GM19438 (cell line): ENCODE measurements around the gene MYO7B.

Experiments
- ATAC-seq: cut with Tn5 transposase; IDR thresholded peaks from one replicate; pipeline ENCODE4 v1.9.1; 2021; ENCODE audit warnings: low read depth; ENCODE audit not compliant: unreplicated experiment

MYO7B gene

DNA sequence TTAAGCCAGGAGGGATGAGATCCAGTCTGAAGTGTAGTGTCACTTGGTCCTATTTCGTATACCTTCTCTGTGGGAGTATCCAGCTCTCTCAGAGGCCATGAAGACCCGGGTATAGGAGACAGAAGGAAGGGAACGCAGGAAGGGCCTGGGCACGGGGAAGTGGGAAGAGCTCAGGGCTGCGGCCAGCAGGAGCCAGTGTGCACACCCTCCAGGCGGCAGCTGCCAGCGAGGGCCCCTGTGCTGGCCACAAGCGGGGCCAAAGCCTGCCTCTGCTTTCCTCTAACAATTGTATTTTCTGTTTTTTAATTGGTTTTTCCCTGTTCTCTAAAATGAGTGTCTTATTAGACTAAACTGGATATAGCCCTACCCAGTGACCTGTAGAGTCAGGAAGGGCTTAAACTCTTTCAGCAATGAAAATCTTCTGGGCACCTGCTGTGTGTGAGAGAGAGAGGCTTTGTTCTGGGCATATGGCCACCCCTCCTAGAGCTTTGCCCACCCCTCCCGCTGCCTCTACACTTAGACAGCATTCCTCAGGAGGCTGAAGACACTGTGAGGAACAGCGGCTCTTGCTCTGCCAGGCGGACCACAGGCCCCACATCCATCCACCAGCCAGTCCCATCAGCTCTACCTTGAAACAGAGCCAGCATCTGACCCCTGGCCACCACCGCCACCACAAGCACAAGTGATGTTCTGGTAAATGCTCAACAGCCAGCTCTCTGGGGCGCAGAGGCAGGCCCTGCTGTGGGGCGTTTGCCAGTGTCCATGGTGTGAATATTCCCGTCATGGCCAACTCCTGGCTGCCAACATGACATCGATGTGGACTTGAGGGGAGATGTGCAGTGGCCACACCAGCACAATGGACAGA is 120.0 kb downstream of the MYO7B start:
- ATAC-seq = no peak

DNA sequence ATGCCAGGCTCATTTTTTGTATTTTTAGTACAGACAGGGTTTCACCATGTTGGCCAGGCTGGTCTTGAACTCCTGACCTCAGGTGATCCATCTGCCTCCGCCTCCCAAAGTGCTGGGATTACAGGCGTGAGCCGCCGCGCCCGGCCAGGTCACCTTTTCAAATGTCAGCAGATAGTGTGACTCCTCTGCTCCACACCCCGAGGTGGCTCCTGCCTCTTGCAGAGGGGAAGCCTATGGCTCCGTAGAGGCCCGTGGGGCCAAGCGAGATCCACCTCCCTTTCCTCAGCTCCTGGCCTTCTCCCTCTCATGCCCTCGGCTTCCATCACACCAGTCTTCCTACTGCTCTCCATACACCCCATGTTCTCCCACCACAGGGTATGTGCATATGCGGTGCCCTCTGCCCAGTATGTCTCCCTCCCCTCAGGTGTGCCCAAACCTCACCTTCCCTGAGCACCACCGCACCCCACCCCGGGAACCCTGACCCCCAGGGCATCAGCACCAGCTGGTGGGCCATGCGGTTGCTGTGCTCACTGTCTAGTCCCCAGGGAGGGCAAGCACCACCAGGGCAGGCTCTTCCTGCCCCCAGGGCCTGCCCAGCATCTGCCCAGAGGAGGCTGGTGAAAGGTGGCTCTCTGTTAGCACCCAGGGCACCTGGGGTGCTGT is 121.2 kb downstream of the MYO7B start:
- ATAC-seq = no peak

DNA sequence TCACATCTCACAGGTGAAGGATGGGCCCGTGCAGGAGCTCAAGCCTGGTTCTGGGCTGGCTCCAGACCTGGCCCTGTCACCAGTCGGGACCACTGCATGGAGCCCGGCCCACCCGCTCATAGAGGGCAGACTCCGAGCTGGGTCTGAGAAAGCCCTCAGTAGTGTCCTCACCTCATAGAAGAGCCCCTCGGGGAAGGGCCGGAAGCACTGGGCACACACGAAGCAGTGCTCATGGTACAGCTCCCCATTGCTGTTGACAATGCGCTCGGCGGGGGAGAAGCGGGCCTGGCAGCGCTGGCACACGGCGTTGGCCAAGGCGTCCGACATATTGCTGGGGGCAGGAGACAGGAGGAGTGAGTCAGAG is 121.7 kb downstream of the MYO7B start:
- no peak for ATAC-seq

DNA sequence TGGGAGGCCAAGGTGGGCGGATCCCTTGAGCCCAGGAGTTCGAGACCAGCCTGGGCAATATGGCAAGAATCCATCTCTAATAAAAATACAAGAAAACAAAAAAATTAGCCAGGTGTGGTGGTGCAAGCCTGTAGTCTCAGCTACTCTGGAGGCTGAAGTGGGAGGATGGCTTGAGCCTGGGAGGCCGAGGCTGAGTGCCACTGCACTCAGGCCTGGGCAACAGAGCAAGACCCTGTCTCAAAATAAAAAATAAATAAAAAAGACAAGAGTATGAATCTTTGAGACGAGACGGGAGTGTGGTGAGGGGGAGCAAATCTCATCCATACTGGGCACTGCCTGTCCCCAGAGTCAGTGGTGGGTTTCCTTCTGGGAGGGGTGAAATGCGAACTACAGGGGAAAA is 122.7 kb downstream of the MYO7B start:
- no peak for ATAC-seq

DNA sequence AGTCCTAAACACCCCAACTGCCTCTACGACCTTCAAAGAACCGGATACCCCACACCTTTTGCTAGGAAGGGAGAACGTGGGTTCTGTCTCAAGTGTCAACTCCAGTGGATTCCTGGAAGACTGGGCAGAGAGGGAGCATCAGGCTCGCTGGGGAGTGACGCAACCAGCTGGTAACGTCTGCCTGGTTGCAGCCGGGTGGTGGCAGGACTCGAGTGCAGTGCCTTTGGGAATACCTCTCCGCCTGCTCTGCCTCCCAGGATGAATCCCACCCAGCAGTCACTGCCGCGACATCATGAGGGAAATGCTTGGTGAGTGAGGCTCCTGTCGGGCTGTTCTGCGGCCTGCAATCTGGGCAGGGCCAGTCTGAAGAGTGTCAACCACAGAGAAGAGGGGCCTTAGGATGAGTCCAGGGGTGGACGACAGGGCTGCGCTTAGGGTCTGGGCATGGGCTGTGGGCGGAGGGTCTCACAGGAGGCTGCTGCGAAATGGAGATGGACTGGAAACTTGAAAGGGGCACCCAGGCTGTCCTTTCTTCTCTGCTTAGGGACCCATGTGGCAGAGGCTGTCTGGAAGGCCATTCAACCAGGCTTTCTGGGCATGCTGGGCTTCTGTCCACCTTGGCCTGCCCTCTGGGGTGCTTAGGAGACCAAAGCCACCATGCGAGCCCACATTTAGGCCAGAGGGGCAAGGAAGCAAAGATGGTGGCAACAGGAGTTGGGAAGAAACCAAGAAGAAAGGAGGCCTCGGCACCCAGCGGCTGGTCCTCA is 123.3 kb downstream of the MYO7B start:
- ATAC-seq = no peak

DNA sequence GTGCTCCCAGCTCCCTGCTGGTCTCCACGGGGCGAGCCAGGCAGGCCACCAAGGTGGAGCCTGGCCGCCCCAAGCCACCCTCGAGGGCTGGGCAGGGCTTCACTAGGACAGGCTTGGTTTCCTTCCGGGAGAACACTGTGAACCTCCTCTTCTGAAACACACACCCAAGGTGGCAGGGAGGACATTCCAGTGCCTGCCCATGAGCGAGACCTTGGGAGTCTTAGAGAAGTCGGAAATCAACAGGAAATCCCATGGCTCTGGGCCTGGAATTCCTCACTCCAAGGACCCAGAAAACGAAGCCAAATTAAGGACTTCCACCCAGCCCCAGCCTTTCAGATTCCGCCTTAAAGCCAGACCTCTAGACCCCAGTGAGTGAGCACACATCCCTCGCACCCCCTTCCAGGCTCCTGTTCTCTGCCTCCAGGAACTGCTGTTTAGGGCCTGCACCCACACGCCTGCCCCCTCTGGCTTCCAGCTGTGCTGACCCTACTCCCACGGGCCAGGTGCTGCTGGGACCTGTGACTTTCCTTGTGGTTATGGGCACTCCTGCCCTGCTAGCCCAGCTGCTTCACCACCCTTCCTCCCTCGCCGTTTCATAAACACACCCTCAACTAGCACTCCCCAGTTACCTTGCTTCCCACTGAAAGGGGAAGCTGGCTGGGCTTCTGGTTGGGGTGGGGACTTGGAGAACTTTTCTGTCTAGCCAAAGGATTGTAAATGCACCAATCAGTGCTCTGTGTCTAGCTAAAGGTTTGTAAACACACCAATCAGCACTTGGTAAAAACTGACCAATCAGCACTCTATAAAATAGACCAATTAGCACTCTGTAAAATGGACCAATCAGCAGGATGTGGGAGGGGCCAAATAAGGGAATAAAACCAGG is 124.2 kb downstream of the MYO7B start:
- no peak for ATAC-seq

DNA sequence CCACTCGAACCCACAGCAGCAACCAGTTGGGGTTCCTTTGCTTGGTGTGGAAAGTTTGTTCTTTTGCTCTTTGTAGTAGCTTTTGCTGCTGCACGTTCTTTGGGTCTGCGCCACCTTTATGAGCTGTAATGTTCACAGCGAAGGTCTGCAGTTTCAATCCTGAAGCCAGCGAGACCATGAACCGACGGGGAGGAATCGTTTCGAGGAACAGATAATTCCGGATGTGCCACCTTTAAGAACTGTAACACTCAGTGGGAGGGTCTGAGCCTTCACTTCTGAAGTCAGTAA is 124.8 kb downstream of the MYO7B start:
- ATAC-seq = no peak

DNA sequence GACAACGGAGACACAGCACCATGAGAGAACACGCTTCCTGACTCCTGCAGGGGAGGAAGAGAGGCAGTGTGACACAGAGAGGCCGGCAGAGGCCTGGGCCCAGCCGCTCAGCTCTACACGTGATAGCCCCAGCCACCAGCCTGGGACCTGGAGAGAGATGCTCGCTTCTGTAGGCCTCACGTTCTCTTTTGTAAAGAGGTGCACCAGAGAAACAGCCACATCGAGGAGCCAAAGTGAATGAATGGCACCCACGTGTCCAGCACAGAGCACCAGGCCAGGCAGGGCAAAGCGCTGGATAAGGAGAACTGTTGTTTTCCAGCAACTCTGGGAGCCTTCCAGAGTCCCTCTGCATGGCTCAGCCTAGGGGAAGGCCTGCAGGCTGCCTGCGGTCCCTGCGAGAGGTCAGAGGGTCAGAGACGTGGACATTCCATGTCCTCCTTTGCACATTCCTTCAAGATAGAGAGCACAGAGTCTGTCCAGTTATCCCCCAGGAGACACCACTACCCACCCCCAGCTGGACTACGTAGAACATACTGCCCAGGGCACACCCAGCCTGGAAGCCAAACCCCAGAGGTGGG is 125.7 kb downstream of the MYO7B start:
- ATAC-seq = no peak

DNA sequence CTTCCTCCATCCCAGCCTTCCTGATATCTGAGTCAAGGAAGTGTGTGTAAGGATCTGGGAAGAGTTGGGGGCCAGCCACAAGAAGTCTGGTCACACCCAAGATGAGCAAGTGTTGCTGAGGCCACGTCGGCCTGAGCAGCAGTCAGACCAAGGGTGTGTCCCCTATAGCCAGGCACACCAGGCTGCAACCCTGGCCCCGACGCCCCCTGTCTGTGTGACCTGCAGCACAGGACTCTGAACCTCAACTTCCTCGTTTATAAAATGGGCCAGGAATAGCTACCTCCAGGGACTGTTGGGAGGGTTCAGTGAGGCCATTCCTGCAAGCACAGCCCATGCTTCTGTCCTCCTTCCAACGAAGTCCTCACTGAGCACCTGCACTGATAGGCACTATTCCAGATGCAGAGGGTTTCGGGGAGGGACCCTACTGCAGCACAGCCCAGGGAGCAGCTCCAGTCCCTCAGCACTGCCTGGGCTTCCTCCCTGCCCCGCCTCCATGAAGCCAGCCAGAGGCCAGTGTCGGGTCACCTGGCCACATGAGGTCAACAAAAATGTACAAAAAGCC is 126.5 kb downstream of the MYO7B start:
- no peak for ATAC-seq

DNA sequence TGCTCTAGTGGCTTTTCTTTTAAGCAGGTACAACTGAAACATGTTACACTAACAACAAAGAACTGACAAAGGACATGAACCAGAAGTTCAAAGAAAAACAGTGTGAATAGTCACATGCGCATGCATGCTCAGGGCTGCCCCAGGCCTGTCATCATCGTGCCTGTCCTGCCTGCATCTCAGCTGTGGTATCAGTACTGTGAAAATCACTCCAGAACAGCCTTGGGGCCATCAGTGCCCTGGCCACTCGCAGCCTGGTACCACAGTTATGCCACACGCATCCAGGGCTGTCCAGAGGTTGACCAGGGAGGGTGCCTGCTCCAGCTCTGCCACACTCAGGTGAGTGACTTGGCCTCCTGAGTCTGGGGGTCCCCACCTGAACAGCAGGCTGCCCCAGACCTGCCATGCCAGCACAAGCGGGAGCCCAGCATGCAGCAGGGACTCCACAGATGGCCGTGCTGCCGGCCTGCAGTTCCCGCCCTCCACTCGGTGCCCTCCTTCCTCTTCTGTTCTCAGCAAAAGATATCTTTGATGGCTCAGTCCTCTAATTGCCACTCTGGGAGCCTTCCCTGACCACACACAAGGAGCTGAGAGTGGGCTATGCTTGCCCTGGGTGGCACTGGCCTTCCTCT is 127.6 kb downstream of the MYO7B start:
- ATAC-seq = no peak

DNA sequence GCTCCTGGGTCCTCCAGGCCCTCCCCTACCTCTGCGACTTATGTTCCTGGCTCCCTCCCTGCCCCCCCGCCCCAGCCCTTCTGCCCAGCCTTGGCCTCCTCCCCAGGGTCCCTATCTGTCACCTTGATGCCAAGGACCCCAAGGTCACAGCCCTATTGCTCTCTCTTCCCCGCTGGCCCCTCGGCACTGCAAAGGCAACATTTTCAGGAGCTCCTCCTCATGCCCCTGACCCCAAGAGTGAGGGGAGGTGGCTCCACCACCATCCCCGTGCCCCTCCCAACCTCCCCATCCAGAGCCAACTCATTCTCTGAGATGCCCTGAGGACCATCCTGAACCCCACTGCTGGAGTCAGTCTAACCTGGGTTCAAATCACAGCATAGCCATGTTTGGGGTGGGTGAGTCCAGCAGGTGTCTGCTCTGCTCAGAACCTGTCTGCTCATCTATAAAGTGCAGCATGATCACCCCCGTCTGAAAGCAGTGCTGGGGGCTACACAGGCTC is 128.1 kb downstream of the MYO7B start:
- ATAC-seq = no peak

DNA sequence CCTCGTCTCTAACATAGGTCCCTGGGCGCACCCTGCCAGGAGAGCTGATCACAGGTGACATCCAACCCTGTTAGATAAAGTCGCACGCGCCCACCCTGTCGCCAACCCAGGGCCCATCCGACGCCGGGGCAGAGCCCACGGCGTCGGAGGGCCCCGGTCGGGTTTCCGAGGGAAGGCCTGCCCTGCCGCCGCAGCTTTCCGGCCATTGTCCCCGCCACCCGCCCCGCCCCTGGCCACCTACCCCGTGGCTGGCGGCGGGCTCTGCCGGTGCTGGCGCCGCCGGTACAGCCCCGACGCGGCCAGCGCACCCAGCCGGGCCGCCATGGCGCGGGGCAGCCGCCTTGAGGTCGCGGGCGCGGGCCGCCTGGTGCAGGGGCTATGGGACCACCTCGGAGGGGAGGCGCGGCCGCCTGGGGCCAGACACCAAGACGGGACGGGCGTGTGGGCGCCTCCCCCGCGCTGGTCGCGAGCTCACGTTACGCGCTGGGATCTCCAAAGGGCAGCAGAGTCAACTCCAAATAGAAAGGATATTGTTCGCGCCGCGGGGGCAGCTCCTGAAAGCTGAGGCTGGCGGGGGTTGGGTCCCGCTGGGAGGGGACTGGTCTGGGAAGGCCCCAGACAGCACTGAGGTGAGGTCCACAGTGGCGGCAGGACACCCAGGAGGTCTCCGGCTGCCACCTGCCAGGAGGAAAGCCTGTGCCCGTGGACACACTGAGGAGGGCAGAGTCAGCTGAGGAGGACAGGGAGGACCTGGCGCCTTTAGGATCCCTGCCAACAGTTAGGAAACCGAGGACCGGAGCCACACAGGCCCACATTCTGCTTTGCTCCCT is 128.8 kb downstream of the MYO7B start:
- no peak for ATAC-seq

DNA sequence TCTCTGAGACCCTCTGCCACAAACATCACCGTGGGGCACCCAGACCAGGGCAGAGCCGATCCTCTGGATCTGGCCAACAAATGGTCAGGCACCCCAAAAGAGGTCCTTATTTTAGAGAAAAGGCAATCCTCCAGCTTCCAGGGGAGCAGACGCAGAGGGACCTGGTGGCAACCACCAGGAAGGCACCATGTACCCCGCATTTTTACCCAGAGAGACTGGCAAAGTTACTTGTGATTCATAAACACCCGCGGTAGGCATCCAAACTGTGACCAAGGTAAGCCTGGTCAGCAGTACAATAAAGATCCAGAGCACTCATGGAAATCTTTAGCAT is 129.4 kb downstream of the MYO7B start:
- ATAC-seq = no peak

DNA sequence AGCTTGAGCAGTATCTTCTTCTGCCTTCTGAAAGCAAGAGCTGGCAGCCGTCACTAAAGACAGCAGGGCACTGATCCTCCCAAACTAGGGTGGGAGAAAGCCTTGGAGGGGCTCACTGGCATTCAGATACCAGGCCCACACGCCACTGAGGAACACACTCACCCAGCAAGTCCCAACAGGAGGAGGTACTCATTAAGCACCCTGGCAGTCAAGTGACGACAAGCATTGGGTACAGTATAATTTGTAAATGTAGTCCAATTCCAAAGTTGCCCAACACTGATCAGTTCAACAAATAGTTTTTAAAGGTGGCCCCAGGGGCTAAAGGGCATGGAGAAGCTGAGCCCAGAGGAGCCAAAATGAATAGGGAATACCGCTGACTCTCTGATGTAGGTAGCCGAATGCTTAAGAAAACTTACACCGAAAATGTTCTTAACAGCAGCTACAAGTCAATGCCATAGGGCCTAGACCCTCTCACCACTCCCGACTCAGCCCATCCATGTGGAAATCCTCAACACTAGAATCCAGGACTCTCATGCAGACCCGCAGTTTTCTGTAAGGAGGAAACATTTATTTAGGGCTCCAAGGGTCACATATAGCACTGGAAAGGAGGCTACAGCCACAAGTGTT is 129.9 kb downstream of the MYO7B start:
- no peak for ATAC-seq

DNA sequence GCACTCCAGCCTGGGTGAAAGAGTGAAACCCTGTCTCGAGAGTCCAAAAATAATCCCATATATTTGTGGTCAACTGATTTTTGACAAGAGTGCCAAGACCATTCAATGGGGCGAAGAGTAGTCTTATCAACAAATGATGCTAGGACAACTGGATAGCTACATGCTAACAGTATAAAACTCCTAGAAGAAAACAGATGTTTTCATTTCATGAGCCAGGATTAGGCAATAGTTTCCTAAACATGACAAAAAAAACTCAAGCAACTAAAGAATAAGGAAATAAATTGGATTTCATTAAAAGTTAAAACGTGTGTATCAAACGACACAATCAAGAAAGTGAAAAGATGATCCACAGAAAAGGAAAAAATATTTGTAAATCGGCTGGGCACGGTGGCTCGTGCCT is 133.6 kb downstream of the MYO7B start:
- no peak for ATAC-seq

DNA sequence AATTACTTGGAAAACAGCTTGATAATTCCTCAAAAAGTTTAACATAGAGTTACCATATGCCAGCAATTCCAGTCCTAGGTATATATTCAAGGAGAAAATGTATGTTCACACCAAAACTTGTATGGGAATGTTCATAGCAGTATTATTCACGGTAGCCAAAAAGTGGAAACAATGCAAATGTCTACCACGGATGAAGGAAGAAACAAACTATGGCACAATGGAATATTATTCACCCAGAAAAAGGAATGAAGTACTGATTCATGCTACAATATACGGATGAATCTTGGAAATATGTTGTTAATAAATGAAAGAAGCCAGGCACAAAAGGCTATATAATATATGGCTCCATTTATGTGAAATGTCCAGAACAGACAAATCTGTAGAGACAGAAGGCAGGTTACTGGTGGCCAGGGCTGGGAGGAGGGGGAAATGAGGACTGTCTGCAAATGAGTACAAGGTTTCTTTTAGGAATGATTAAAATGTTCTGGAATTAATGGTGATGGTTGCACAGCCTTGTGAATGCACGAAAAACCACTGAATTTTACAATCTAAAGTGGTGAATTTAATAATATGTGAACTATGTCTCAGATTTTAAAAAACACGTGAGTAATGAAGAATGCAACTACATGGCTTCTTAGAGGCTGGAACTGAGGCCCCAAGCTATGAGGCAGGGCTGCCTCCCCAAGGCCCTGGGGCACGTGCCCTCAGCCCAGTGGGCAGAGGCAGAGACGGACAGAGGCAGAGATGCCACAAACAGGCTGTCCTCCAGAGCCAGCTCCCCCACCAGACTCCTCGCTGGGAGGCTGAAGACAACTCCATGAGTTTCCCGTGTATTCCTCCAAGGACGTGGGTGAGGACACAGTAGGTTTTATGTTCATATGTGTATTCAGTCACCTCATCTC is 134.8 kb downstream of the MYO7B start:
- no peak for ATAC-seq

DNA sequence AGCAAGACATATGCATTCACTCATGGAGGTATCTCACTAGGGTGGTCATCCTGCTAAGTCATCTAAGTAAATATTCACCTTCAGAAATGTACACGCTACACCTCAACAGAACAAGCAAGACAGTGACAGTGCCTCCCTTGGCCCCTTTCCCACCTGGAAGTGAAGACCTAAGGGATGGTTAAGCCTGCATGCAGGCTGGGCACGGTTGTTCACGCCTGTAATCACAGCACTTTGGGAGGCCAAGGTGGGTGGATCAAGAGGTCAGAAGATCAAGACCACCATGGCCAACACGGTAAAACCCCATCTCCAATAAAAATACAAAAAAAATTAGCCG is 135.4 kb downstream of the MYO7B start:
- ATAC-seq = no peak
